RWPE2 (cell line): ENCODE measurements around the gene KRTAP9-4.
"Not testable (repeated sequence)": the region's sequence is repeated elsewhere in the genome, so short reads cannot be mapped to it uniquely, and the experiment has no call there.

Experiments
- ATAC-seq: fragments of 200-7000 bp; cut with Tn5 transposase; 3 replicates; pipeline ENCODE4 v1.9.1; 2021; ENCODE audit warnings: low read depth
- DNase-seq: peaks from one replicate; pipeline ENCODE4 v3.0.0-alpha.2; 2020; ENCODE audit warnings: low spot score
- H3K27ac ChIP-seq: fragments of 450-650 bp; 2 replicates; pipeline ENCODE4 v1.5.1; 2017; ENCODE audit warnings: mild to moderate bottlenecking; ENCODE audit not compliant: poor library complexity, severe bottlenecking
- H3K27me3 ChIP-seq: fragments of 250-450 bp; sonication (Bioruptor Pico); 2 replicates; pipeline ENCODE4 v1.5.1; 2021; ENCODE audit warnings: mild to moderate bottlenecking, moderate library complexity; ENCODE audit not compliant: insufficient read depth, poor library complexity, severe bottlenecking
- H3K36me3 ChIP-seq: fragments of 250-450 bp; sonication (Bioruptor Pico); 2 replicates; pipeline ENCODE4 v1.5.1; 2020; ENCODE audit warnings: low read depth, mild to moderate bottlenecking, moderate library complexity
- H3K4me1 ChIP-seq: fragments of 250-450 bp; sonication (Bioruptor Pico); 2 replicates; pipeline ENCODE4 v1.5.1; 2021; ENCODE audit warnings: mild to moderate bottlenecking, moderate library complexity; ENCODE audit not compliant: insufficient read depth, poor library complexity, severe bottlenecking
- H3K4me3 ChIP-seq: fragments of 250-450 bp; sonication (Bioruptor Pico); 2 replicates; pipeline ENCODE4 v1.5.1; 2021; ENCODE audit warnings: mild to moderate bottlenecking, moderate library complexity; ENCODE audit not compliant: severe bottlenecking
- H3K9me3 ChIP-seq: fragments of 250-450 bp; sonication (Bioruptor Pico); 2 replicates; pipeline ENCODE4 v1.5.1; 2021; ENCODE audit warnings: mild to moderate bottlenecking, moderate library complexity; ENCODE audit not compliant: severe bottlenecking
- CTCF ChIP-seq: fragments of 450-650 bp; IDR thresholded peaks from one replicate; pipeline ENCODE4 v1.5.1; 2017; ENCODE audit warnings: mild to moderate bottlenecking, moderate library complexity; ENCODE audit not compliant: poor library complexity, severe bottlenecking

The KRTAP9-4 gene

GRCh38 chr17:41249637-41250240 is at the start of gene KRTAP9-4:
Gene KRTAP9-4 (plus strand): TSS chr17:41249687. CDS start chr17:41249721, 34 bp downstream.
- not testable (repeated sequence) for H3K4me1 ChIP-seq, H3K27ac ChIP-seq, H3K9me3 ChIP-seq, ATAC-seq, H3K27me3 ChIP-seq, H3K4me3 ChIP-seq, DNase-seq, H3K36me3 ChIP-seq

GRCh38 chr17:41211845-41212466 is 37.5 kb upstream of the KRTAP9-4 start:
- no peaks in the 10 kb centered on the region for H3K4me1 ChIP-seq
- no peak overlapping the region for H3K4me3 ChIP-seq
- no peaks in the 10 kb centered on the region for H3K27me3 ChIP-seq
- H3K9me3 ChIP-seq: no peaks in the 10 kb centered on the region
- TF ChIP-seq CTCF: no peak
- DNase-seq (no peak), ATAC-seq (peak; percentile 61)
- H3K27ac ChIP-seq: no peak overlapping the region
- H3K36me3 ChIP-seq: no peaks in the 10 kb centered on the region

GRCh38 chr17:41212524-41213169 is 36.8 kb upstream of the KRTAP9-4 start:
- Histone ChIP-seq H3K36me3 (no peaks in the 10 kb centered on the region), H3K4me1 (no peaks in the 10 kb centered on the region), H3K27me3 (no peaks in the 10 kb centered on the region), H3K4me3 (no peak overlapping the region), H3K9me3 (no peaks in the 10 kb centered on the region), H3K27ac (no peak overlapping the region)
- DNase-seq: no peak
- TF ChIP-seq CTCF: no peak
- no peak for ATAC-seq

GRCh38 chr17:41215681-41216080 is 33.8 kb upstream of the KRTAP9-4 start:
- TF ChIP-seq CTCF: no peak
- no peaks in the 10 kb centered on the region for H3K27me3 ChIP-seq
- no peaks in the 10 kb centered on the region for H3K36me3 ChIP-seq
- no peak for DNase-seq
- H3K4me1 ChIP-seq: no peaks in the 10 kb centered on the region
- no peak overlapping the region for H3K4me3 ChIP-seq
- H3K9me3 ChIP-seq: no peaks in the 10 kb centered on the region
- H3K27ac ChIP-seq: no peak overlapping the region
- no peak for ATAC-seq

- Histone ChIP-seq H3K27ac (no peak overlapping the region), H3K27me3 (no peaks in the 10 kb centered on the region), H3K4me3 (no peak overlapping the region), H3K4me1 (no peaks in the 10 kb centered on the region), H3K9me3 (no peaks in the 10 kb centered on the region), H3K36me3 (no peaks in the 10 kb centered on the region)
- no peak for ATAC-seq
- no peak for TF ChIP-seq CTCF
- no peak for DNase-seq
Observed at GRCh38 chr17:41223821-41224220, 25.7 kb upstream of the KRTAP9-4 start.
